Adrenal gland (tissue), 12 donors: Measurements from ENCODE around the gene CPN2. TPM values are rescaled to one million over a fixed set of nuclear protein-coding genes. Genes with fewer than 3 reads are reported as not detected.
A peak's percentile ranks its signal among the peaks of the same experiment; 100 is the strongest.

Source experiments
- DNase-seq, 7 donors: peaks; one replicate each; pipeline ENCODE4 v3.0.0-alpha.2; 2019 to 2020
- H3K27ac ChIP-seq, 5 donors: fragments of 200-600 bp; sonication (generic) in 4 of 5; 1 replicate in 3 of 5; 2 replicates in 2 of 5; pipeline versions ENCODE4 v1.5.1 to v1.8.0; 2016 to 2020; ENCODE audit warnings: mild to moderate bottlenecking in 1 of 5
- H3K27me3 ChIP-seq: fragments of 200-600 bp; 2 replicates; pipeline ENCODE4 v1.8.0; 2021
- H3K36me3 ChIP-seq, 2 donors: fragments of 200-600 bp; replicated peaks in 1 of 2; 1 replicate in 1 of 2; 2 replicates in 1 of 2; pipeline versions ENCODE4 v1.5.1 to v1.8.0; 2018 to 2022
- H3K4me1 ChIP-seq, 2 donors: fragments of 200-600 bp; replicated peaks in 1 of 2; 1 replicate in 1 of 2; 2 replicates in 1 of 2; pipeline versions ENCODE4 v1.5.1 to v1.8.0; 2018 to 2021
- H3K4me3 ChIP-seq, 4 donors: fragments of 200-600 bp; sonication (generic) in 3 of 4; one replicate each; pipeline ENCODE4 v1.5.1; 2016 to 2018
- H3K9me3 ChIP-seq, 3 donors: fragments of 200-600 bp; sonication (generic) in 1 of 3; replicated peaks in 1 of 3; 1 replicate in 2 of 3; 2 replicates in 1 of 3; pipeline versions ENCODE4 v1.5.1 to v1.8.0; 2016 to 2021
- POLR2A ChIP-seq, 2 donors: fragments of 450-650 bp; IDR thresholded peaks; one replicate each; pipeline ENCODE4 v1.6.1; 2017; ENCODE audit warnings: antibody characterized with exemption in 2 of 2, mild to moderate bottlenecking in 2 of 2, moderate library complexity in 1 of 2
- WGBS, 4 donors: extraction: QIAGEN DNeasy Blood & Tissue Kit in 2 of 4; methylation state at CpG; one replicate each; pipeline versions ENCODE4 v1.1.5 to v1.1.7; 2013 to 2017; 5-methylcytosine and 5-hydroxymethylcytosine counted together
- intact Hi-C, 2 donors: fragments of 100-400 bp; cut with DNase I; formaldehyde crosslinking; loops; one replicate each; pipeline versions ENCODE4 v1.14.1 to v1.15.0; 2022 to 2023
- polyA plus RNA-seq, 3 donors: library from polyadenylated mRNA; stranded (reverse); fragments of 200-250 nt in 2 of 3; fragments of 350-450 nt in 1 of 3; fragmentation: Illumina TruSeq in 1 of 3; extraction: RNeasy Lipid Tissue Mini Kit (QIAGEN cat#74804) in 1 of 3; gene quantifications; one replicate each; pipeline ENCODE4 v1.2.3, GENCODE V29; 2013 to 2014
- total RNA-seq, 9 donors: library from RNA; depleted of rRNA in 4 of 9; stranded (reverse); fragments of >200 nt in 4 of 9; fragments of 120-200 nt in 1 of 9; fragmentation: NEBNext Ultra II Directional in 1 of 9; extraction: Animal tissue kit (Norgen Biotek cat#: 25700) in 1 of 9; gene quantifications; one replicate each; pipeline versions ENCODE4 v1.1.0 to v1.2.4, GENCODE V29; 2013 to 2023
- TF ChIP-seq, protein P1 (sequence below), 6 experiments: fragments of 450-650 bp in 4 of 6; fragments of 200-600 bp in 2 of 6; sonication (generic) in 1 of 6; IDR thresholded peaks; 1 replicate in 5 of 6; 2 replicates in 1 of 6; pipeline versions ENCODE4 v1.5.1 to v1.8.0; 2016 to 2021; ENCODE audit warnings: antibody characterized with exemption in 6 of 6, mild to moderate bottlenecking in 2 of 6, moderate library complexity in 1 of 6
- donor health status: healthy with polysubstance abuse.
- donor health status: Bipolar disorder and iron deficiency.
- donor health status: DM: yes; HTN: yes; CAD: no.
- donor health status: DM: no; HTN: no; CAD: no.
- donor health status: DM: no; HTN: no; CAD: no.
- donor health status: DM: yes; HTN: yes; CAD: no.

Gene CPN2
- total and polyA plus RNA-seq, 12 donors, result 0.32 to 14.3 (median 3.1) TPM

- intact Hi-C loops, result loop anchor here (5.0 to 10.0 kb wide), 2 partner anchors 531 to 654 kb away; no protein-coding TSS in a partner anchor
These were observed 32.5 kb downstream of the CPN2 start for GRCh38 chr3:194318511-194319161.

DNA sequence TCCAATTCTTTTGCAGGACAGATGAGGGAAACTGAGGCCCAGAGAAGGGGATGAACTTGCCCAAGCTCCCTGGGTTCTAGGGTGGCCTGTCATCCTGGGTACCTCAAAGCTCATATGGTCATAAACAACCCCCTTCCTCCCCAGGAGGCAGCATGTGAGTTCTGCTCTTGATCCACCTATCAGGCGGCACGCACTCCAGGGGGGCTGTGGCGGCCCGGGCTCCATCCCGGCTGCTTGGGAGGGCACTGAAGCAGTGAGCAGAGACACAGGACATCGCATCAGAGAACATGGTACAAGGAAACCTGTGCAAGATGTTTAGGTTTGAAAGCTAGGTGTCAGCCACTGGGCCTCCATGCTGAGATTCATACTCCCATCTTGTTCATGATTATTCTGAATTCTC, 34.2 kb downstream of the CPN2 start:
- H3K4me1 ChIP-seq, result peaks cover 9 to 20% of the 10 kb centered on the region in 2 donors
- intact Hi-C loops, result loop anchor here (5.0 to 10.0 kb wide), 2 partner anchors 530 to 652 kb away; no protein-coding TSS in a partner anchor
- H3K4me3 ChIP-seq, result no peak overlapping the region
- no peak for DNase-seq
- H3K27me3 ChIP-seq, result no peaks in the 10 kb centered on the region
- no peaks in the 10 kb centered on the region for H3K36me3 ChIP-seq
- no peak overlapping the region for H3K27ac ChIP-seq
- no peaks in the 10 kb centered on the region for H3K9me3 ChIP-seq
- WGBS, 4 donors, result 72 to 95% (median 88%) methylated on average over 4 to 6 of the region's 6 CpGs
- no peak for TF ChIP-seq POLR2A (IDR thresholded peaks at IDR 0.05)
- TF ChIP-seq, protein P1, sequence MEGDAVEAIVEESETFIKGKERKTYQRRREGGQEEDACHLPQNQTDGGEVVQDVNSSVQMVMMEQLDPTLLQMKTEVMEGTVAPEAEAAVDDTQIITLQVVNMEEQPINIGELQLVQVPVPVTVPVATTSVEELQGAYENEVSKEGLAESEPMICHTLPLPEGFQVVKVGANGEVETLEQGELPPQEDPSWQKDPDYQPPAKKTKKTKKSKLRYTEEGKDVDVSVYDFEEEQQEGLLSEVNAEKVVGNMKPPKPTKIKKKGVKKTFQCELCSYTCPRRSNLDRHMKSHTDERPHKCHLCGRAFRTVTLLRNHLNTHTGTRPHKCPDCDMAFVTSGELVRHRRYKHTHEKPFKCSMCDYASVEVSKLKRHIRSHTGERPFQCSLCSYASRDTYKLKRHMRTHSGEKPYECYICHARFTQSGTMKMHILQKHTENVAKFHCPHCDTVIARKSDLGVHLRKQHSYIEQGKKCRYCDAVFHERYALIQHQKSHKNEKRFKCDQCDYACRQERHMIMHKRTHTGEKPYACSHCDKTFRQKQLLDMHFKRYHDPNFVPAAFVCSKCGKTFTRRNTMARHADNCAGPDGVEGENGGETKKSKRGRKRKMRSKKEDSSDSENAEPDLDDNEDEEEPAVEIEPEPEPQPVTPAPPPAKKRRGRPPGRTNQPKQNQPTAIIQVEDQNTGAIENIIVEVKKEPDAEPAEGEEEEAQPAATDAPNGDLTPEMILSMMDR (IDR thresholded peaks at IDR 0.05), result no peak

More at GRCh38 chr3:194318511-194319161, 32.5 kb downstream of the CPN2 start:
- WGBS, 4 donors, result 80 to 97% (median 91%) methylated on average over 2 to 3 of the region's 3 CpGs
- Histone ChIP-seq H3K27me3 (no peaks in the 10 kb centered on the region), H3K36me3 (no peaks in the 10 kb centered on the region), H3K27ac (no peak overlapping the region), H3K9me3 (no peaks in the 10 kb centered on the region), H3K4me3 (no peak overlapping the region), H3K4me1 (peaks cover 6 to 17% of the 10 kb centered on the region in 2 donors)
- DNase-seq, result no peak
- TF ChIP-seq POLR2A (IDR thresholded peaks at IDR 0.05), result no peak
- TF ChIP-seq, protein P1 (IDR thresholded peaks at IDR 0.05), result no peak

DNA sequence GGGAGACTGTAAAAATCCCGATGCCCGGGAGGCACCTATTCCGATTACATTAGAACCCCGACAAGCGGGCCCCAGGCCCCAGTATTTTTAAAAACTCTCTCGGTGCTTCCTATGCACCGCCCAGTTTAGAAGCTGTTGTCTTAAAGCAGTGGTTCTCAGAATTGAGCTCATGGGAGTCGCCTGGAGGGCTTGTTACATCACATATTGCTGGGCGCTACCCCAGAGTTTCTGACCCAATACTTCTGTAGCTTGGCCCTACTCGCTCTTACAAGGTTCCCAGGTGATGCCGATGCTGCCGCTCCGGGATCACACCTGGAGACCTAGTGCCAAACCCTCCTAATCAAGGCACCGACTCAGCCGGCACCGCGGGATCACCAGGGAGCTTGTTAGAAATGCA, 35.2 kb downstream of the CPN2 start:
- 25 to 56% (median 39%) methylated on average over 11 to 17 of the region's 17 CpGs for WGBS, 4 donors
- Histone ChIP-seq H3K27me3 (no peaks in the 10 kb centered on the region), H3K36me3 (no peaks in the 10 kb centered on the region), H3K4me1 (peaks cover 10 to 20% of the 10 kb centered on the region in 2 donors), H3K9me3 (no peaks in the 10 kb centered on the region), H3K27ac (peak overlapping the region in 2 of 5 donors; percentile 61 to 75), H3K4me3 (peak overlapping the region in 1 of 4 donors; percentile 44)
- no peak for TF ChIP-seq POLR2A (IDR thresholded peaks at IDR 0.05)
- TF ChIP-seq, protein P1 (IDR thresholded peaks at IDR 0.05), result peak in 1 of 6 experiments; percentile 36
- intact Hi-C loops, result loop anchor here (2.0 to 10.0 kb wide), 4 partner anchors 181 to 651 kb away; no protein-coding TSS in a partner anchor
- DNase-seq, result no peak

- TF ChIP-seq POLR2A (IDR thresholded peaks at IDR 0.05), result peak in 1 of 2 donors; percentile 27
- TF ChIP-seq, protein P1 (IDR thresholded peaks at IDR 0.05), result peak; percentile 83 to 98 (median 92)
- Histone ChIP-seq H3K4me3 (peak overlapping the region in 1 of 4 donors; percentile 44), H3K27me3 (no peaks in the 10 kb centered on the region), H3K9me3 (no peaks in the 10 kb centered on the region), H3K36me3 (no peaks in the 10 kb centered on the region), H3K4me1 (peaks cover 10 to 23% of the 10 kb centered on the region in 2 donors), H3K27ac (peak overlapping the region in 4 of 5 donors; percentile 35 to 75 (median 51))
- intact Hi-C loops, result loop anchor here (2.0 to 10.0 kb wide), 4 partner anchors 181 to 651 kb away; no protein-coding TSS in a partner anchor
- WGBS, 4 donors, result 4 to 13% (median 5%) methylated on average over 12 to 54 of the region's 54 CpGs
- peak; percentile 80 to 90 (median 85) for DNase-seq
These were observed 35.8 kb downstream of the CPN2 start for GRCh38 chr3:194315088-194315964.
